Pulmonary artery endothelial cell (primary cell): ENCODE results near the gene CDC42EP1. TPM values are rescaled to one million over a fixed set of nuclear protein-coding genes. Genes with fewer than 3 reads are reported as not detected.

ENCODE experiments used
- DNase-seq: peaks from one replicate; pipeline ENCODE4 v3.0.0-alpha.2; 2011; ENCODE audit warnings: low read depth, low spot score
- total RNA-seq: library from RNA; depleted of rRNA; stranded (reverse); fragments of >200 nt; gene quantifications from 2 replicates; pipeline ENCODE4 v1.2.3, GENCODE V29; 2014

The CDC42EP1 gene
- total RNA-seq, 1 donor from 2014 or later = 19.5 TPM

DNA sequence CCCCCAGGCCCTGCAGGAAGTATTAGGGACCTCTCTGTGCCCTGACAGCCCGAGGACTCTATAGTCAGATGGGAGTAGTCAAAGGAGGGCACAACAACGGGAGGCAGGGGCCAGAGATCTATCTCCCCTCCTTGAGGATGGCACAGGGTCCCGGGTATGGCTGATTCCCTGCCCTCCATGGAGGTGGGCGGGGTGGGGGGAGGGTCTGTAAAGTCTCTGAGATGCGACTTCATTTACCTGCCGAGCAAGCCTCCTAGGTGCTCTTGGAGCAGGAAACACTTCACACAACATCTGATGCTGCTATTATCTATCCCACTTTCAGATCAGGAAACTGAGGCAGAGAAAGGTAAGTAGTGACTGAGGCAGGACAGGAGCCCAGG is 769 bp upstream of the CDC42EP1 start:
- DNase-seq = no peak

DNA sequence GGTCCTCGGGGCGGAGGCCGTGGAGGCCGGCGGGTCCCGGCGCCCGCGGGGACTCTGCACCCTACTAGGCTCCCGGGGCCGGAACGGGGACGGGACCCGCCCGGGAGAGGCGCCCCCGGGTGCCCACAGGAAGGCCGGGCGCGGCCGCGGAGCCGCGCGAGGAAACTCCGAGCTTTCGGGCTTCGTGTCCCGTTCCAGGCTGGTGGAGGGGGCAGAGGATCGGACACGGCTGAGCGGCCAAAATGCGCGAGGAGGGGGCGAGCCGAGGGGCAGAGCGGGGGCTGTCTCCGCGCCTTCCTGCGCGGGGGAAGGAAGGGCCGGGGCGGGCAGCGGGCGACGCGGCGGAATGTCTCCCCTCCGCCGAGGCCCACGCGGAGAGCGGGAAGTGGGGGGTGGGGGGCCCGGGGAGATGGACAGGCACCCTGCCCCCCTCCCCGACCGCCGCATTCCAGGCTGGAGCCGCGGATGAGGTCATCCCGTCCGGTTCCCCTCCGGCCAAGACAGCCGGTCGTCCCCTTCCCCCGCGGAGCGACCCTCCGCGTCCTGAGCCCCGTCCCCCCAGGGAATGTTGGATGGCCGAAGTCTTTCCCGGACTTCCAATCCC is 430 bp downstream of the CDC42EP1 start:
- no peak for DNase-seq

DNA sequence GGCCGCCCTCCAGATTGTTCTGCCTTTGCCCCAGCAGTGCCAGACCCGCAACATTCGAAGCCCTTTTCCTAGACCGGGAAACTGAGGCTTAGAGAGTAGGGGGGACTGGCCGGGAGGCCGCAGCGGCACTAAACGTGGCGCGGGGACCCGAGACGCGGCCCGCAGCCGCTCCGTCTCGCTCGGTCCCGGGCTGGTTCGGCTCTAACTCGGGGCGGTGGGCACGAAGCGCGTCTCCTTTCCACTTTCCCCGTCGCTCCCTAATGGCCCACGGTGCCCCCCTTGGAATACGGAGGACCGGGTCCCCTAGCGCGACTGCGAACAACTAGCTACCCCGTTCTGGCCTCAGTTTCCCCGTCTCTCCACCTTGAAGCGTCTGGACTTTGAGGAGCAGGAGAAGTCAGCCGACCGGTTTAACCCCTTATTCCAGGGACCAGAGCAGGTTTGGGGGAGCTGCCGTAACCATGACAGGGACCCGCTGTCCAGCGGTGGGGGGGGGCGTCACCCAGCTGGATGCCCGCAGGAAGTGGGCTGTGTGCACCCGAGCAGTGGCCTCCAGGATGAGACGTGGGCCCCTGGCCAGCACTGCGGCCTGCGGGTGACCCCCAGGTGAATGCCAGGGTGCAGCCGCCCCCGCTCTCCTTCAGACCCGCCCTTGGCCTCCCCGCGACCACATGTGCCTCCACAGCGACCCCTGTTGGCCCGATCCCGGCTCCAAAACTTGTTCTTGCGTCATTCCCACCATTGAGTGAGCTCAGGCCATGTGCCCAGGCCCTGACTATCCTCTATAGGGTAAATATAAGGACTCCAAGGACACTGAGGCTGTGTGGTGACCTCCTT is 1.1 kb downstream of the CDC42EP1 start:
- no peak for DNase-seq

DNA sequence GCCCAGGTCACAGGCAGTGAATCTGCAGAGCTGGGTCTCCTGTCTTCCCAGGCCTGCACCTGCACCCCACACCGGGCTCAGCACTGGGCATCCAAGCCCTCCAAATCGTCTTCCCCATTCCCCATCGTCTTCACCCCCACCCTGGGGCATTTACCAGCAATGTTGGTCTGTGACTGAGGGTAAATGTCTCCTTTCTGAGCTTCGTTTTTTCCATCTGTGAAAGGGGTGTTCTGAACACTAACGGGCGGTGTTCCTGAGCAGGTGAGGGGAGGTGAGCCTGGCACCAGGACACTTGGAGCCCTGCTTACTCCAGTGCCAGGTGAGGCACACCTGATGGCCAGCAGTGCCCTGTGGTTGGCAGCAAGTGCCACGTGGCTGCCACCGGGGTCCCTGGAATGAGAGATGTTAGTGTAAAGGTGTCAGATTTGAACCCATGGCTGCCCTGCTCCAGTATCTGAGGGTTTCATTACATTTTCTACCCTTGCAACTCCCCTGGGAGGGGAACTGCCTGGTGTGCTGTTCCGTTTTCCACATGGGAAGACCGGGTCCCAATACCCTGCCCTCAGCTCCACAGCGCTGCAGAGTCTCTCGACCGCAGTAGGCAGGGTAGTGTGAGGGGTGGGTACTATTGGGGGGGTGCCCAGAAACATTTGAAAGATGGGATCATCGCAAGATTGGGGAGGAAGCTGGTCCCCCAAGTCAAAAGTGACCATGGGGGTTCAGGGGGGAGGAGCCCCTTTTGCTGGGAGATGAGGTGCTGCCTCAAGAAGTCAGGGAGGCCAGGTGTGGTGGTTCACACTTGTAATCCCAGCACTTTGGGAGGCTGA is 2.0 kb downstream of the CDC42EP1 start:
- no peak for DNase-seq

DNA sequence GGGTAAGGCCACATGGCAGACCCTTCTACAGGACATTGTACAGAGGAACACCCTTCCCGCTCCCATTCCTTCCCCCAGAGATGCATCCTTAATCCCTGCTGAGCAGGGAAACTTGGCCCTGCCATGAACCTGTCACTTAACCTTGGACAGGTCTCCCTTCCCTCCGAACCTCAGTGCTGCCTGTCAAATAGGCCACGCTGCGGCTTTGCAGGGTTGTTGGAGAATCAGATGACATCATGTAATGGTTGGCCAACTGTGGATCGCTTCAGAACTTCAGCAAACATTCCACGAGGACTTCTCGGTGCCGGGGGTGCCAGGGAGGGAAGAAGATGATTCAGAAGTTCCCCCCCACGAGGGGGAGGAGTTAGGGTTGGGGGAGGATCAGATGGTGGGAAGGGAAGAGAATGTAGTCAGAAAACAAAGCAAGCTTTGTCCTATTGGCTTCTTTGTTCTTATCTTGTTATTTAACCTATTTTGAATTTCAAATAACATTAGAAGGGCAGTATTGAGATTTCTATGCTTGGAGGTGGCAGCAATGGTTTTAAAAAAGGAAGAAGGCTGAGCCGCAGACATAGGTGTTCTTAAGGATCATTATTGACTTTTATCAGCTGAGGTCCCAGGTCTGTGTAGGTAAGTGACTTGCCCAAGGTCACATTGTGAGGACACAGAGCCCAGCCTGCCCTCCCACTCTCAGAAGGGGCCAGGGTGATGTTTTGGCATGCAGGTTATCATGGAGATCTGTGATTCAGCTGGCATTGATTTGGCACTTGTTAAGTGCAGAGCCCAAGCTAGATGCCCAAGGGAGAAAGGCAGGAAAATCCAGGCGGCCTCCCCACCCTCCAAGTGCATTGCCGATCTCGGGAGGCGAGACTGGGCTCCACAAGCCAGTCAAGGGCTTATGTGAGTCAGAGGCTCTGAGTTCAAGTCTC is 3.1 kb downstream of the CDC42EP1 start:
- DNase-seq = peak; percentile 84

DNA sequence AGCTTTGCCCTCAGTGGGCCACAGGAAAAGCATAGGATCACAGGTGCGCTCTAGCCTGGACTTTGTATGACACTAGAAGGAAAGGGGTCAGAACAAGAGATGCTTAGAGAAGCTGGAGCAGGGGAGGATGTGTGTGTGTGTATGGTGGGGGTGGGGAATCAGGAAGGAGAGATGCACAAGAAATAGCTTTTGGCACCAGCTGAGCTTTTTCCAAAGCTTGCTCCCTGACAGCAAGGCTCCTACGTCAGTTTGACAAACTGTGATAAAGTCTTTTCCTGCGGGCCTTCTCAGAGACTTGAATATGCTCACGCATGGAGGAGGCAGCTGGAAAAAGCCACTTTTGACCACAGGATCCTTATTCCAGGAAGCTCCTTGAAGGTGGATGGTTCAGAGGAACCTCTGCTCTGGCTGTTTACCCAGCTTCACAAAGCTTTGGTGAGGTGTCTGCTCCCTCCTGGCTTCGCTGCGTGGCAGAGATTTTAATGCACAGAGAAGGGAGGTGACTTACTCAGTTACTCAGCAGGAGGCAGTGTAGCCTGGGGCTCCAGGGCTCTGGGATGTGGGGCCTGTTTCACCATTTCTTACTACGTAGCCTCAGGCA is 3.9 kb downstream of the CDC42EP1 start:
- no peak for DNase-seq

DNA sequence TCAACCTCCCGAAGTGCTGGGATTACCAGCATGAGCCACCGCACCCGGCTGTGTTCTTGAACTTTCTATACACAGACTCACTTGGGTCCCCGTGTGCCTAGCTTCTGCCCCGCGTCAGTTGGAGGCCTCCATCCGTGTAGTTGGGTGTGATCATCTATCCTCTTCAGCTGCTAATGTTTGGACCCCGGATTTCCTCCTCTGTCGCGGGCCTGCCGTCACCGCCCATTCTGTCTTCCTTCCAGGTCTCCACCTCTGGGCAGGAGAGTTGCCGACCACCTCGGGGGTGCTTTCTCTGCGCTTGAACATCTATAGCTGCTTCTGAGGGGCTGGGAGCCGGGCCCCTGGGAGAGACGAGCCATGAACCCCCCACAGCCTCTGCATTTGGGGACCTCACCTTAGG is 5.5 kb downstream of the CDC42EP1 start:
- no peak for DNase-seq

DNA sequence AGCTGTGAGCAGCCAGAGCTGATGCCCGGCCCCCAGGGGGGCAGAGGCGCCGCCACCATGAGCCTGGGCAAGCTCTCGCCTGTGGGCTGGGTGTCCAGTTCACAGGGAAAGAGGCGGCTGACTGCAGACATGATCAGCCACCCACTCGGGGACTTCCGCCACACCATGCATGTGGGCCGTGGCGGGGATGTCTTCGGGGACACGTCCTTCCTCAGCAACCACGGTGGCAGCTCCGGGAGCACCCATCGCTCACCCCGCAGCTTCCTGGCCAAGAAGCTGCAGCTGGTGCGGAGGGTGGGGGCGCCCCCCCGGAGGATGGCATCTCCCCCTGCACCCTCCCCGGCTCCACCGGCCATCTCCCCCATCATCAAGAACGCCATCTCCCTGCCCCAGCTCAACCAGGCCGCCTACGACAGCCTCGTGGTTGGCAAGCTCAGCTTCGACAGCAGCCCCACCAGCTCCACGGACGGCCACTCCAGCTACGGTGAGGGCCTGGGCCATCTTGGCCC is 6.1 kb downstream of the CDC42EP1 start:
- DNase-seq = no peak

DNA sequence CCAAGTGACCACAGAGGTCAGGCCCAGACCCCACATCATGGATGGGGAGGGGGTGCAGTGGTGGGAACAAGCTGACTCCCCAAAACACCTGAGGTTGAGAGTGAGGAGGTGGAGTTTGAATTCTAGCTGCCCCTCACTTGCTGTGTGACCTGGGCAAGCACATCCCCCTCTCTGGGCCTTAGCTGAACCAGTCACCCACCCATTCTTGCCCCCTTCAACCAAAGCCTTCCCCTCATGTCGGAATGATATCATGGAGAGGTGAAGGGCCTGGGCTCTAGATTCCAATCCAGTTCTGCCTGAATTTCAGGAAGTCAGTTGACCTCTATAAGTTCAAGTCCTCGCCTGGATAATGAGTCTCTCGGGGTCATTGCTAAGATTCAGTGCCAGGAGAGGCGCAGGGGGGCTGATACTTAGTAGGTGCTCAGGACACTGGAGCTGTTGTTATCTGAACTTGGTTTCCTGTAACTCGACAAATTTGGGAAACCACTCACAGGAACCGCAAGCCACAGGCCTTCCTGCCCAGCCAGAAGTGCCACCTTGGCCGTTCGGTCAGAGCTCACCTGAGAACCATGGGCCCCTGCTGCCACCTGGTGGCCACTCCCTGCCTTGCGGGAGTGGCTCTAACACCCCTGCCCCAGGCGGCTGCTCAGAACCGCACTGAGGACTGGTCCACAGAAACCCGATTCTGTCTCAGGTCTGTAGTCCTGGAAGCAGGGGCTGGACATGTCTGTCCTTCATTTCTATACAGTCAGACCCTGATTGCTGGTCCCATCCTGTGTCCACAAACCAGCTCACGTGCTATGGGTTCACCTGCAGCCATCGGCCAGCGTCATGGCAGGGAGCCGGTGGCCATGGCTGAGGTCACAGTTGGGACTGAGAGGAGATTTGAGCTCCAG is 6.9 kb downstream of the CDC42EP1 start:
- DNase-seq = no peak

DNA sequence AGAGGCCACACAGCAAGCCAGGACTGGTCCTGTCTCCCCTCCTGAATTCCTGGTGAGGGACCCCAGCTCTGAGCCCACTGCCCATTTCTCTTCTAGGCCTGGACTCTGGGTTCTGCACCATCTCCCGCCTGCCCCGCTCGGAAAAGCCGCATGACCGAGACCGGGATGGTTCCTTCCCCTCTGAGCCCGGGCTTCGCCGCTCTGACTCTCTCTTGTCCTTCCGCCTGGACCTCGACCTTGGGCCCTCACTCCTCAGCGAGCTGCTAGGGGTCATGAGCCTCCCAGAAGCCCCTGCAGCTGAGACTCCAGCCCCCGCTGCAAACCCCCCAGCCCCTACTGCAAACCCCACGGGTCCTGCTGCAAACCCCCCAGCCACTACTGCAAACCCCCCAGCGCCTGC is 7.7 kb downstream of the CDC42EP1 start:
- no peak for DNase-seq

DNA sequence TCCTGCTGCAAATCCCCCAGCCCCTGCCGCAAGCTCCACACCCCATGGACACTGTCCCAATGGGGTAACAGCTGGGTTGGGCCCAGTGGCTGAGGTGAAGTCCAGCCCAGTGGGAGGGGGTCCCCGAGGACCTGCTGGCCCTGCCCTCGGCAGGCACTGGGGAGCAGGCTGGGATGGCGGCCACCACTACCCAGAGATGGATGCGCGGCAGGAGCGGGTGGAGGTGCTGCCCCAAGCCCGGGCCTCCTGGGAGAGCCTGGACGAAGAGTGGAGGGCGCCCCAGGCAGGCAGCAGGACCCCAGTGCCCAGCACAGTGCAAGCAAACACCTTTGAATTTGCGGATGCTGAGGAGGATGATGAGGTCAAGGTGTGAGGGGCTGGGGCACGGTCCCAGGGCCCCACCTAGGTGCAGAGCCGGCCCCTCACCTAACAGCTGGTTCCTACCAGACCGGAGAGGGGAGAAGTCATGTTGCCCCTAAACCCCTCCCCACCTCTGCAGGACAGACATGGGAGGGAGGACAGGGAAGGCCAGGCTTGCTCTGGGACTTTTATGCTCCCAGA is 8.2 kb downstream of the CDC42EP1 start:
- DNase-seq = no peak

DNA sequence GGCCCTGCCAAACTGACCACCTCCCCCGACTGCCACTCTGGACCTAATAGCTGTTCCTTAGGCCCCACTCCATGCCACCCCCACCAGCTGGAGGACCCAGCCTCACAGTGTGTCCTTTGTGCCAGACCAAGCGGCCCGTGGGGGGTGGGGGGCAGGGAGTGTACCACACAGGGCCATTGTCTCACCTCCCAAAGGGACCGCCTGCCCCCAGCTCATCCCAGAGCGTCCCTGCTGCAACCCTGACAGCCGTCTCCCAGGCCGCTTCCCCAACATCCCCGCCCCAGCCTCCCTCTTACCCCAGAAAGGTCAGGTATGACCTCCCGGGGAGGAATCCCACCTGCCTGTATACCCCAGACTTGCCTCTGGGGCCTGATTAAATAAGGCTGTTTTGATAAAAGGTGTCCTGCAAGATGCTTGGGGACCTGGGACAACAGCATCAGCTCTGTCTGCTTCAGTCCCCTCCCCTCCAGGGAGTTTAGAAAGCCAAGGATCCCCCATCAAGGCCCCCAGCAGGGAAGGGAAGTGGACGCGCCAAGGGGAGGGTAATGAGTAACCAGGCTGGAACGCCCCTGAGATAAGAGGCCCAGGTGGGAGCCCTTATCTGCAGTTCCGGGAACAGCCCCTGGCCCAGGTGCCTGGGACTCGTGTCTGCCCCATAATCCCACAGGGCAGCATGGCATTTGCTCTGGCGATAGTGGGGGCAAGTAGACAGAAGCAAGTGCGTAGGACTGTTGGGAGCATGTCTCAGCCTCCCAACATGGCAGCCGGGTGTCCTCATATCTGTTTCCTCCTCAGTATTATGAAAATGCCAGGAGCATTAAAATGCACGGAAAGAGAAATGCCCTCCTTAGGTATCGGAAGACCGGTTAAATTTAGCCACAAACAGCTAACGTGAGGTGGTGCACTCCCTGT is 9.0 kb downstream of the CDC42EP1 start:
- DNase-seq = no peak

DNA sequence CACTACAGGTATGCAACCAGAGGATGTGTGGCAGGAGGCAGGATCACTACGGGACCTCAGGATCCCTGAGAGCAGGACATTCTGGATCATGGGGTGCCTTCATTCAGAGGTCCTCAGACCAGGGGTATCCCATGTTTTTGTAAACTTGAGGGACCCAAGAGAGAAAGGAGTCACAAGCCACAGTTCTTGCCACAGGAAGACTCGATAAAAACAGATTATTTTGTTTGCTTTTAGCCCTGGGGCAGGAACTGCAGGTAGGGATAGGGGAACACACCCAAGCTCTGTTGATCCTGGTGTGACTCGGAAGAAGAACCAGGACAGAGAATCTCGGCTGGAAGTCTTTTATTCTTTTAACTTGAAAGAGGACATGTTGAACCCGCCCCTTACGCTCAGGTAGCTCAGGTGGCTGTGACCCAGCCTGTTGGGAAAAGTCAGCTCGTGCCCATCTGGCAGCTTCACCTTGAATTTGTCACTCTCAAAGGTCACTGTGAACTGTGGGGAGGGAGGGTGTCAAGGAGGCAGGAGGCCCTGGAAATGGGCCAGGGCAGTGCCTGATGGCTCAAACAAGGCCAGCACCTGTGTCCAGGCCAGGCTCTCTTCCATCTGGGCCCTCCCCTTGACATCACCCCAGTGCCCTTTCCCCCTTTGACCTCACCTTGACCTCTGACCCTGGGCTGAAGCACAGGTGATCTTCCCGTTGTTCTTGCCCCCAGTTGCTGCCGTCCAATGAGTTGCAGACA is 9.8 kb downstream of the CDC42EP1 start:
- DNase-seq = no peak

DNA sequence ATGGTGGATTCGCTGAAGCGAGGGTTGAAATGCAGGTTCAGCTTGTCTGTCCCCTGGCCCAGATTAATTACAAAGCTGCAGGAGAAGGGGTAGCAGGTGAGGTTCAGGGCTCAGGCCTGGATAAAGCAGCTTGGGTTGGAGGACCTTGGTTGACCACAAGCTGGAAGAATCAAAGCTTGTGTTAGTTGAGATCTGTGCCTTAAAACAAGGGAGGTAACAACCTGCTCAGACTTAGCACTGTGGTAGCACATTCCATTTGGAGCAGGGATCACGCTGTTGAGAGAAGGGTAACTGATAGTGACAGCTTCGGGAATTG is 10.3 kb downstream of the CDC42EP1 start:
- DNase-seq = no peak

DNA sequence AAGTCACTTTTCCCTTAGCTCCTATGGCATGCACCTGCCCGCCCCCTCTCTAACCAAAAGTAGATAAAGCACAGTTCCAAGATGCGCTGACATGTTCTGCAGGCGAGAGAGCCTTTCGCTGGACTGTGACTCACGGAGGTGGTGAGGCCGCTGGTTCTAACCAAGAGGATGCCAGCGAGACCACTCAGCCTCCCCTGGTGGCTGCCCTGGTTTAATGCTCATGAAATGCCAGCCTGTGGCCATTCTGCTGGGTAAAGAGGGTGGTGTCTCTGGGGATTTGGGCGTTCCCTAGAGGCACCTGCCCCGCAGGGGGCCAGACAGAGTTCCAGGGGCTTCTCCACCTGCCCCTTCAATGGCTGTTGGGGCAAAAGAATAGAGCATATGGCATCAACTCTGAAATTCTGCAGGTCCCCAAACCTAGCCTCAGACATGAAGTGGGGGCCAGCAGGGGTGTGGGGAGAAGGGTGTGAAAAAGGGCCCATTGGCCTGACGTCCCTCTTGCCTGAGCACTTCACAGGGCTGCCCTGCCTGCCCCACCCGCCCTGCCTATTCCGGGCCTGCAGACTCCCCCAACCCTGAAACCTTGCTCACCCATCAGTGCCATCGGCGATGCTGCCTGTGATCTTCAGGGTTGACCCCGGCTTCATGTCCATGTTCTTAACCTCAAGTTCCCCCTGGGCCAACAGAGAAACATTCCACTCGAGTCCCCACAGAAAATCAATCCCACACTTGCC is 11.1 kb downstream of the CDC42EP1 start:
- no peak for DNase-seq

DNA sequence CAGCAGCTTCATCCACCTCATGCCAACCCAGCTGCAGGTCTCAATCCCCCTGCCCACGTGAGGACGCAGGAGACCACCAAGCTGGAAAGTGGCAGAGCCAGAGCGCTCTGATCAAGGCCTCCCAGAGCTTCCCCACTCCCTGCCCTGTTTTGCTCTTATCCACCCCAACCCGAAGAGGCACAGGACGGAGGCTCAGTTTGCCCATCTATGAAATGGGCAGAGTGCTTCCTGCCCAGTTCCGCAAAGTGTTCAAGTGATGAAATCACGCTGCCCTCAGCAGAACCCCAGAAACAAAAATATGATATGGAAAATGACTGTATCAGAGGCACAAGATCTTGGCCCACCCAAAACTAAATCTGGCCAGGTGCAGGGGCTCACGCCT is 11.7 kb downstream of the CDC42EP1 start:
- DNase-seq = no peak

DNA sequence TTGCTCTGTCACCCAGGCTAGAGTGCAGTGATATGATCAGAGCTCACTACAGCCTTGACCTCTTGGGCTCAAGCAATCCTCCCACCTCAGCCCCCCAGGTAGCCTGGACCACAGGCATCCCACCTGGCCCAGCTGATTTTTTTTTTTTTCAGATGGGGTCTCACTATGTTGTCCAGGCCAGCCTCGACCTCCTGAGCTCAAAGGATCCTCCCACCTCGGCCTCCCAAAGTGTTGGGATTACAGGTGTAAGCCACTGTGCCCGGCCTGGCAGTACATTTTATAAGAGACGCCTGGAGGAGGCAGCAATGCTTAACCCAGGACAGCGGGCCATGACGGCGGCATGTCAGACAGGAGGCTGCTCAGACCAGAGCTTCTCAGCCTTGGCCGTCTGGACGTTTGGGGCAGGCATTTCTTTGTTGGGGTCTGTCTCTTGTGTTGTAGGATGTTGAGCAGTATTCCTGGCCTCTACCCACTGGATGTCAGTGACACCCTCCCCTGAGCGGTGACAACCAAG is 15.3 kb downstream of the CDC42EP1 start:
- no peak for DNase-seq
